H1 (cell line): ENCODE results near the gene TSG101.

Experiments used
- CTCF ChIP-seq, 3 experiments: IDR thresholded peaks; 1 replicate in 2 of 3; 2 replicates in 1 of 3; pipeline versions ENCODE4 v1.5.1 to v1.6.1; 2011; ENCODE audit warnings: low read length in 3 of 3, mild to moderate bottlenecking in 3 of 3, inconsistent platforms in 2 of 3, low read depth in 1 of 3, moderate library complexity in 1 of 3; ENCODE audit not compliant: insufficient read depth in 1 of 3; ENCODE audit errors: control extremely low read depth in 1 of 3
- EZH2 ChIP-seq: fragments of 200-600 bp; sonication (generic); IDR thresholded peaks from 2 replicates; pipeline ENCODE4 v1.7.1; 2012; ENCODE audit warnings: low read depth, mild to moderate bottlenecking, moderate library complexity, low read length, inconsistent platforms; ENCODE audit not compliant: severe bottlenecking
- POLR2A ChIP-seq, 2 experiments: IDR thresholded peaks; 1 replicate in 1 of 2; 2 replicates in 1 of 2; pipeline ENCODE4 v1.6.1; 2011; ENCODE audit warnings: low read depth in 2 of 2, low read length in 2 of 2, mild to moderate bottlenecking in 2 of 2; ENCODE audit errors: control extremely low read depth in 1 of 2
- RAD21 ChIP-seq, 2 experiments: IDR thresholded peaks in 1 of 2; conservative IDR thresholded peaks in 1 of 2; 2 replicates each; pipeline ENCODE4 v1.6.1; 2011; ENCODE audit warnings: low read depth in 2 of 2, low read length in 2 of 2, improper control_type of control experiment in 1 of 2, inconsistent platforms in 1 of 2, mild to moderate bottlenecking in 1 of 2, moderate library complexity in 1 of 2
- SIN3A ChIP-seq, 2 experiments: IDR thresholded peaks in 1 of 2; conservative IDR thresholded peaks in 1 of 2; 2 replicates each; pipeline ENCODE4 v1.6.1; 2011 to 2012; ENCODE audit warnings: low read length in 2 of 2, improper control_type of control experiment in 1 of 2, low read depth in 1 of 2, mild to moderate bottlenecking in 1 of 2

- TF ChIP-seq CTCF (IDR thresholded peaks at IDR 0.05; ENCODE audit: control extremely low read depth in 1 of 3, insufficient read depth in 1 of 3, low read depth in 1 of 3, low read length in 3 of 3) (peak in 2 of 3 experiments; percentile 23 to 33; a peak in 2 of 4 replicates), SIN3A (conservative IDR thresholded peaks at IDR 0.05 in 1 of 2, IDR thresholded peaks at IDR 0.05 in 1 of 2; ENCODE audit: low read depth in 1 of 2, low read length in 2 of 2) (no peak), POLR2A (IDR thresholded peaks at IDR 0.05; ENCODE audit: control extremely low read depth in 1 of 2, low read depth in 2 of 2, low read length in 2 of 2) (no peak), EZH2 (no peak), RAD21 (IDR thresholded peaks at IDR 0.05 in 1 of 2, conservative IDR thresholded peaks at IDR 0.05 in 1 of 2; ENCODE audit: low read depth in 2 of 2, low read length in 2 of 2) (peak in 1 of 2 experiments; percentile 16; a peak in 1 of 4 replicates)
These were observed 70.9 kb downstream of the TSG101 start, which contains the start of gene LDHAL6A for GRCh38 chr11:18455686-18456372.
